Measurements from ENCODE around the gene CSAD.

The CSAD gene

GRCh38 chr12:53214221-53214620 lies 33.5 kb upstream of the CSAD start:
- peaks cover 53% of the 10 kb centered on the region for H3K36me3 ChIP-seq (ENCODE audit: insufficient read depth, low read length)
- TF ChIP-seq FOXP2 (optimal IDR thresholded peaks at IDR 0.05; ENCODE audit: control extremely low read depth, extremely low read length, insufficient read depth) (no peak), EZH2 (IDR thresholded peaks at IDR 0.05) (no peak), POLR2AphosphoS5 (IDR thresholded peaks at IDR 0.05; ENCODE audit: borderline replicate concordance, low read depth, low read length) (no peak)
- DNase-seq (ENCODE audit: low read depth, low spot score): no peak
- no peaks in the 10 kb centered on the region for H3K9me3 ChIP-seq (ENCODE audit: low read depth, low read length)
- H3K27ac ChIP-seq: no peak overlapping the region
- no peak overlapping the region for H3K4me3 ChIP-seq
- no peak overlapping the region for H3K9ac ChIP-seq (ENCODE audit: insufficient read length)

- TF ChIP-seq FOXP2 (optimal IDR thresholded peaks at IDR 0.05; ENCODE audit: control extremely low read depth, extremely low read length, insufficient read depth): no peak
- no peak for DNase-seq (ENCODE audit: low read depth, low spot score)
These were observed 32.6 kb upstream of the CSAD start for GRCh38 chr12:53213348-53213747.

GRCh38 chr12:53212931-53213330 lies 32.2 kb upstream of the CSAD start:
- peaks cover 53% of the 10 kb centered on the region for H3K36me3 ChIP-seq (ENCODE audit: insufficient read depth, low read length)
- H3K27ac ChIP-seq: no peak overlapping the region
- H3K9me3 ChIP-seq (ENCODE audit: low read depth, low read length): no peaks in the 10 kb centered on the region
- DNase-seq (ENCODE audit: low read depth, low spot score): no peak
- no peak overlapping the region for H3K4me3 ChIP-seq
- TF ChIP-seq FOXP2 (optimal IDR thresholded peaks at IDR 0.05; ENCODE audit: control extremely low read depth, extremely low read length, insufficient read depth) (no peak), EZH2 (IDR thresholded peaks at IDR 0.05) (no peak), POLR2AphosphoS5 (IDR thresholded peaks at IDR 0.05; ENCODE audit: borderline replicate concordance, low read depth, low read length) (no peak)
- H3K9ac ChIP-seq (ENCODE audit: insufficient read length): no peak overlapping the region

More at GRCh38 chr12:53213348-53213747, 32.6 kb upstream of the CSAD start:
- Histone ChIP-seq H3K27ac (no peak overlapping the region), H3K4me3 (no peak overlapping the region), H3K9ac (ENCODE audit: insufficient read length) (no peak overlapping the region), H3K36me3 (ENCODE audit: insufficient read depth, low read length) (peaks cover 53% of the 10 kb centered on the region), H3K9me3 (ENCODE audit: low read depth, low read length) (no peaks in the 10 kb centered on the region)

- H3K9ac ChIP-seq (ENCODE audit: insufficient read length): no peak overlapping the region
- no peaks in the 10 kb centered on the region for H3K9me3 ChIP-seq (ENCODE audit: low read depth, low read length)
- no peak overlapping the region for H3K27ac ChIP-seq
- no peak overlapping the region for H3K4me3 ChIP-seq
- DNase-seq (ENCODE audit: low read depth, low spot score): no peak
- peaks cover 53% of the 10 kb centered on the region for H3K36me3 ChIP-seq (ENCODE audit: insufficient read depth, low read length)
- TF ChIP-seq FOXP2 (optimal IDR thresholded peaks at IDR 0.05; ENCODE audit: control extremely low read depth, extremely low read length, insufficient read depth) (no peak), EZH2 (IDR thresholded peaks at IDR 0.05) (no peak), POLR2AphosphoS5 (IDR thresholded peaks at IDR 0.05; ENCODE audit: borderline replicate concordance, low read depth, low read length) (no peak)
These were observed 31.0 kb upstream of the CSAD start for GRCh38 chr12:53211476-53212381.

GRCh38 chr12:53210843-53211242 lies 30.1 kb upstream of the CSAD start:
- Histone ChIP-seq H3K27ac (no peak overlapping the region), H3K9me3 (ENCODE audit: low read depth, low read length) (no peaks in the 10 kb centered on the region), H3K36me3 (ENCODE audit: insufficient read depth, low read length) (peaks cover 51% of the 10 kb centered on the region), H3K4me3 (no peak overlapping the region), H3K9ac (ENCODE audit: insufficient read length) (no peak overlapping the region)
- TF ChIP-seq FOXP2 (optimal IDR thresholded peaks at IDR 0.05; ENCODE audit: control extremely low read depth, extremely low read length, insufficient read depth) (no peak), EZH2 (IDR thresholded peaks at IDR 0.05) (no peak), POLR2AphosphoS5 (IDR thresholded peaks at IDR 0.05; ENCODE audit: borderline replicate concordance, low read depth, low read length) (no peak)
- no peak for DNase-seq (ENCODE audit: low read depth, low spot score)

- TF ChIP-seq FOXP2 (optimal IDR thresholded peaks at IDR 0.05; ENCODE audit: control extremely low read depth, extremely low read length, insufficient read depth): no peak
- TF ChIP-seq POLR2AphosphoS5 (IDR thresholded peaks at IDR 0.05; ENCODE audit: borderline replicate concordance, low read depth, low read length): no peak
- TF ChIP-seq EZH2 (IDR thresholded peaks at IDR 0.05): no peak
- DNase-seq (ENCODE audit: low read depth, low spot score): no peak
- Histone ChIP-seq H3K9me3 (ENCODE audit: low read depth, low read length) (no peaks in the 10 kb centered on the region), H3K9ac (ENCODE audit: insufficient read length) (no peak overlapping the region), H3K4me3 (no peak overlapping the region), H3K36me3 (ENCODE audit: insufficient read depth, low read length) (peaks cover 40% of the 10 kb centered on the region), H3K27ac (no peak overlapping the region)
These were observed 28.2 kb upstream of the CSAD start for GRCh38 chr12:53208877-53209463.

GRCh38 chr12:53208435-53208834 lies 27.7 kb upstream of the CSAD start:
- H3K4me3 ChIP-seq: no peak overlapping the region
- no peak for DNase-seq (ENCODE audit: low read depth, low spot score)
- TF ChIP-seq EZH2 (IDR thresholded peaks at IDR 0.05) (no peak), POLR2AphosphoS5 (IDR thresholded peaks at IDR 0.05; ENCODE audit: borderline replicate concordance, low read depth, low read length) (no peak), FOXP2 (optimal IDR thresholded peaks at IDR 0.05; ENCODE audit: control extremely low read depth, extremely low read length, insufficient read depth) (no peak)
- H3K9me3 ChIP-seq (ENCODE audit: low read depth, low read length): no peaks in the 10 kb centered on the region
- H3K27ac ChIP-seq: no peak overlapping the region
- no peak overlapping the region for H3K9ac ChIP-seq (ENCODE audit: insufficient read length)
- peaks cover 34% of the 10 kb centered on the region for H3K36me3 ChIP-seq (ENCODE audit: insufficient read depth, low read length)

GRCh38 chr12:53207042-53207441 lies 26.3 kb upstream of the CSAD start, which contains the start of gene ITGB7:
TSS of gene ITGB7 (minus strand) at chr12:53207251. CDS start at chr12:53200443, 6,808 bp downstream.
- no peak for TF ChIP-seq FOXP2 (optimal IDR thresholded peaks at IDR 0.05; ENCODE audit: control extremely low read depth, extremely low read length, insufficient read depth)
- TF ChIP-seq POLR2AphosphoS5 (IDR thresholded peaks at IDR 0.05; ENCODE audit: borderline replicate concordance, low read depth, low read length): no peak
- no peak for TF ChIP-seq EZH2 (IDR thresholded peaks at IDR 0.05)
- H3K4me3 ChIP-seq: no peak within 1 kb of the TSS
- H3K9me3 ChIP-seq (ENCODE audit: low read depth, low read length): no peaks in the 10 kb centered on the region
- H3K9ac ChIP-seq (ENCODE audit: insufficient read length): no peak within 1 kb of the TSS
- DNase-seq (ENCODE audit: low read depth, low spot score): no peak
- H3K36me3 ChIP-seq (ENCODE audit: insufficient read depth, low read length): peaks cover 20% of the 10 kb centered on the region
- no peak within 1 kb of the TSS for H3K27ac ChIP-seq

All from SK-N-MC (cell line).